OCI-LY1 (cell line): ENCODE results near the gene SERINC5.

ENCODE experiments used
- CTCF ChIP-seq: fragments of 200-600 bp; sonication (generic), shearing (Covaris generic); IDR thresholded peaks from 2 replicates; pipeline ENCODE4 v1.5.1; 2017; ENCODE audit warnings: mild to moderate bottlenecking, antibody characterized with exemption, low read length, moderate library complexity, mixed read lengths
- EZH2 ChIP-seq: fragments of 200-600 bp; sonication (generic), shearing (Covaris generic); IDR thresholded peaks from 2 replicates; pipeline ENCODE4 v1.8.0; 2017; ENCODE audit warnings: borderline replicate concordance, mixed run types, mild to moderate bottlenecking, antibody characterized with exemption, low read length, moderate library complexity, mixed read lengths

GRCh38 chr5:80227979-80228596 is 27.8 kb downstream of the SERINC5 start:
- TF ChIP-seq CTCF (no peak), EZH2 (no peak)
